Stimulated activated CD8-positive, alpha-beta memory T cell treated with anti-CD3 and anti-CD28 coated beads, Interleukin-12 subunit alpha, Interleukin-12 subunit beta, amount 100 ng/mL, for 24 hours (primary cell): ENCODE data around the gene SLC7A4.
"Not testable (repeated sequence)": the region's sequence is repeated elsewhere in the genome, so short reads cannot be mapped to it uniquely, and the experiment has no call there.

Source experiments
- DNase-seq: peaks from one replicate; pipeline ENCODE4 v3.0.0-alpha.2; 2020; ENCODE audit errors: extremely low read depth

SLC7A4 gene, protein sequence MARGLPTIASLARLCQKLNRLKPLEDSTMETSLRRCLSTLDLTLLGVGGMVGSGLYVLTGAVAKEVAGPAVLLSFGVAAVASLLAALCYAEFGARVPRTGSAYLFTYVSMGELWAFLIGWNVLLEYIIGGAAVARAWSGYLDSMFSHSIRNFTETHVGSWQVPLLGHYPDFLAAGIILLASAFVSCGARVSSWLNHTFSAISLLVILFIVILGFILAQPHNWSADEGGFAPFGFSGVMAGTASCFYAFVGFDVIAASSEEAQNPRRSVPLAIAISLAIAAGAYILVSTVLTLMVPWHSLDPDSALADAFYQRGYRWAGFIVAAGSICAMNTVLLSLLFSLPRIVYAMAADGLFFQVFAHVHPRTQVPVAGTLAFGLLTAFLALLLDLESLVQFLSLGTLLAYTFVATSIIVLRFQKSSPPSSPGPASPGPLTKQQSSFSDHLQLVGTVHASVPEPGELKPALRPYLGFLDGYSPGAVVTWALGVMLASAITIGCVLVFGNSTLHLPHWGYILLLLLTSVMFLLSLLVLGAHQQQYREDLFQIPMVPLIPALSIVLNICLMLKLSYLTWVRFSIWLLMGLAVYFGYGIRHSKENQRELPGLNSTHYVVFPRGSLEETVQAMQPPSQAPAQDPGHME

DNA sequence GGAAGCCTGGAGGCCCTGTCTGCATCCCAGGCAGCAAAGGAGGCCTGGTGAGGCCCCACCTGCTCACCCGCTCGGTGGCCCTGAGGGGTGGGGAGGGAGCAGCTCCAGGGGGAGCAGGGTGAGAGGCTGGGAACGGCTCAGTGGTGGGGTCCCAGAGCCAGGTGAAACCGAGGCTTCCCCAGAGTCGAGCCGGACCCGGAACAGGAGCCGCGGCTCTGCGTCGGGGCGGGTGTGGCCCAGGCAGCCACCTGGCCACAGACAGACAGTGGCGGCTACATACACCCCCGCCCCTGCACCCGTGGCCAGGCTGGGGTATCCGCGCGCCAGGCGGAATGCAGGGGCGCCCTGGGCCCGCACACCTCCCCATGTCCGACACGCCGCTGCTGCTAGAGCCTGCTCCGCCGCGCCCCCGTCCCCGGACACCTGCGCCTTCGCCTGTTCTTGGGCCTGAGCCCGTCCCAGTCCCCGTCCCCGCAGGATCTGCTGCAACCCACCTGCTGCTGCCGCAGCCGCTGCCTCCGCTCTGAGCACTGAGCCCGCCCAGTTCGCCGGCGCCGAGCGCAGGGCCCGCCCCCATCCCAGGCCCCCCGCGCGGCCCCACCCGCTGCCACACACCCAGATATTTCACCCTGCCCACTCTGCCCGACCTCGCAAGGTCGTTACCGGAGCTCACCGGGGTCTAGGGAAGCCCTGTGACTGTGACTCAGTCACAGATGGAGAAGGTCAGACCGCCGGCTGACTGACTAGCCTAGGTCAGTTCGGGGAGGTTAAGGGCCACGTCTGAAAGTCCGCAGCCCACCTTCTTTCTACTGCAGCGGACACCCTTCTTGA lies at the start of gene SLC7A4:
TSS of gene SLC7A4 (minus strand) at position 525 of the 831 bp plus-strand sequence. CDS start 749 bp downstream, outside the sequence.
- DNase-seq: no peak

DNA sequence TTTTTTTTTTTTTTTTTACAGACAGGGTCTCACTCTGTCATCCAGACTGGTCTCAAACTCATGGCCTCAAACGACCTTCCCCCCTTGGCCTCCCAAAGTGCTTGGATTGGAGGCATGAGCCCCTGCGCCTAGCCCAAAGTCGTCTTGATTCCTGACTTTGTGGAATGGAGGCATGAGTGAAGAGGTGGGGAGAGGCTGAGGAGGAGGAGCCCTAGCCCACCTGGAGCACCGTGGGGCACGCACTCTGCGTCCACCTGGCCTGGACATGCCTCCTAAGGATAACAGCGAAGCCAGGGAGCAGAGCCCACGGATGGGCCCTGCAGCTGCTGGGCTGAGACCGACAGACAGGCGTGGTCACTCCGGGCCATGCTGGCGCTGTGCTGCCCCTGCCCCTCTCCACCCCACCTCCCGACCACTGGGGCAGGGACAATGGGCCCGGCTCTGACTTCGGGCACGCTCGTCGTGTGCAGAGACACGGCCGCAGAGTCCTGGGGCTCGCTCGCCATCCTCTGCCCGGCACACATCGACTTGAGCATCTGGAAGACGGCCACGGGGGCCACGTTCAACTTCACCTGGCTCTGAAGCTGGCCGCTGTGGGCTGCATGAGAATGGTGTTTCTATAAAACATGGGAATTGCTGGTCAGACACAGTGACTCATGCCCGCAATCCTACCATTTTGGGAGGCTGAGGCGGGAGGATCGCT lies 48.2 kb upstream of the SLC7A4 start:
- DNase-seq: no peak

- DNase-seq: no peak
Measured at GRCh38 chr22:21079493-21079892, 47.1 kb upstream of the SLC7A4 start.

GRCh38 chr22:21078916-21079315 lies 46.6 kb upstream of the SLC7A4 start:
- DNase-seq: no peak

DNA sequence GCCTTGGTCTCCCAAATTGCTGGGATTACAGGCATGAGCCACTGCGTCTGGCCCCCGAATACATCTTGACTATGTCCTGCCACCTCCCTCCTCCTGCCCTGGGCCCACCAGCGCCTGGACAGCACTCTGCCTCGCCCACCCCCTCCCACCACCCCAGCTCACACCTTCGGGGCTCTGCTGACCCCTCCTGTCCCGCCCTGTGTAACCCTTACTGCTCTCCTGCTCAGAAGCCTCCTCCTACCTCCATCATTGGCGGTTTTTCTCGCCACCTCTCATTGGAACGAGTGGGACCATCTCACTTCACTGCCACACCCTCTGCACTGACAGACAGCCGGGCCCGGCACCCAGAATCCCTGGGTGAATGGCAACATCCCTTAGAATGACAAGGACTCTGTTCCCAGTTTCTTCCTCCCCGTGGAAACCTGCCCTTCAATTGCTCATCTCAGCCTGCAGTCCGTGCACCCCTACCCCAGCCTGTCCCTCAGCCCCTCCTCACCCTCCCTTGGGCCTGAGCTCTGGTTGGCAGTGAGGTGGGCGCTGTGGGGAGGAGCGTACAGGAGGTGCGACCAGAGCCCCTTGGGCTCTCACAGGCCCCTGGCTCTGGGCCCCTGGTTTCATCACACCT lies 45.6 kb upstream of the SLC7A4 start:
- no peak for DNase-seq

DNA sequence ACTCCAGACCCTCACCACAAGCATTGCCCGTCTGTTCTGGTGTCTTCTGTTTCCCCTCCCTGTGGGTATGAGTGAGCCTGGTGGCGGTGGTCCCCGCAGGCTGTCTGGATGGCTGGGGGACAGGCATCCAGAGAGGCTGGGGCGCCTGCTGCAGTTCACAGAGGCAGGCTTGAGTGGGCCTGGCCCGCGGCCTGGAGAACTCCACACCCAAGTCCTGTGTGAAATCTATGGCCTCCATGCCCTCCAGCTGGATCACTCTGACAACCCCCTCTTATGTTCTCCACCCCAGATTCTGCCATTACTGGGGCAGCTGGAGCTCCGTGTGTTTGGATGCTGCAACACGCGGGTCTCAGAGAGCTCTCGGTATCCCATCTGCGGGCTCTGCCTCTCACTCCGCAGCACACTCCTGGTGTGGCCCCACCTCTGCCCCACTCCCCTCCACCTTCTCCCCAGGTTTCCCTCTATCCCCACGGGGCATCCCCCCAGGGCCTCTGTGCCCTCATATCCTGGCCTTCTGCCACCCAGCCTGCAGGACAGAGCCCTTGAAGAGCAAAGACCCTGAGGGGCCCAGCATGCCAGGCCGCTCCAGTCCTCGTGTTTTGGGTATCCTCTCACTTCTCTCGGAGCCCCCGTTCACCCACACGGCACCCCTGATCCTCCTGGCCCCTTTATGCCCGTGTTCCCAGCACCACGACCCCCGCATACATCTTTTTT lies 44.7 kb upstream of the SLC7A4 start:
- DNase-seq: no peak

DNA sequence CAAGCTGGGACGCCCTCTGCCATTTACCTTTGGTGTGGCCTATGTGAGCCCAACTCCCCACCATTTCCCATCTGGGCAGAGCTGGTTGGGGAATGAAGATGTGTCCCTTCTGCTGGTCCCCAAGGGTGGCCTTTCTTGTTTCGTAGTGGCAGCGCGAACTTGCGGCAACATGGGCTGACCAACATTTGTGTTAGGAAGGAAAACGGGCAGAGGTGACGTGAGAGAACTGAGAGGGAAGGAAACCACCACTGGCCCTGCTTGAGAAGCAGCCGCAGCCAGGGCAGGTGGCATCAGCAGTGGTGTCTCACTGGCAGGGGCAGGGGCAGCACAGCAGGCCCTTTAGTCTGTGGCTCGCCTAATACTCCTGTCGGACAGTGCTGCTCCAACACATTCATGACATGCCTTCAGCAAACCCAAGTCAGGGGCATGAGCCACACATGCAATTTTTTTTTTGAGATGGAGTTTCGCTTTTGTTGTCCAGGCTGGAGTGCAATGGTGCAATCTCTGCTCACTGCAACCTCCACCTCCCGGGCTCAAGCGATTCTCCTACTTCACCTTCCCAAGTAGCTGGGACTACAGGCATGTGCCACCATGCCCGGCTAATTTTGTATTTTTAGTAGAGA lies 43.3 kb upstream of the SLC7A4 start:
- DNase-seq: no peak

DNA sequence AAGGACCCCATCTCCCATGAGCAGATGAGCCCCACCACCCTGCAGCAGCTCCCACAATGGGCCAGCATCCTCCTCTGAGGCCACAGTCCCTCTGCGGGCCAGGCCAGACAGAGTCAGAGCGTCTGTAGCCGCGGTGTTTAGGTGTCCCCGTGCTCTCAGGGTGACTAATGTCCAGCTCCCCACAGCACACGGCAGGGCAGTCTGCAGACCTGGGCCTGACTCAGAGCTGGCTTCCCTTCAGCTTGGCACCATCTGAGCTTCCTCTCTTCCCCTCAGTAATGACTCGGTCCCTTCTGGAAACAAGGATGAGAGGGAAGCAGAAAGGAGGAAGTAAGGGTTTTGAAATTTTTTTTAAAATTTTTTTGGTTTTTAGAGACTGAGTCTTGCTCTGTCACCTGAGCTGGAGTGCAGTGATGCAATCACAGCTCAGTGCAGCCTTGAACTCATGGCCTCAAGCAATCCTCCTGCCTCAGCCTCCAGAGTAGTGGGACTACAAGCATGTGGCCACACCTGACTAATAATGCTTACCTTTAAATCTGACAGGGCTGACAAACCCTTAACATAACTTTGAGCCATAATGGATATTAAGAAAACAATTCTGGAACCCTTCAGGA lies 41.8 kb upstream of the SLC7A4 start:
- no peak for DNase-seq

DNA sequence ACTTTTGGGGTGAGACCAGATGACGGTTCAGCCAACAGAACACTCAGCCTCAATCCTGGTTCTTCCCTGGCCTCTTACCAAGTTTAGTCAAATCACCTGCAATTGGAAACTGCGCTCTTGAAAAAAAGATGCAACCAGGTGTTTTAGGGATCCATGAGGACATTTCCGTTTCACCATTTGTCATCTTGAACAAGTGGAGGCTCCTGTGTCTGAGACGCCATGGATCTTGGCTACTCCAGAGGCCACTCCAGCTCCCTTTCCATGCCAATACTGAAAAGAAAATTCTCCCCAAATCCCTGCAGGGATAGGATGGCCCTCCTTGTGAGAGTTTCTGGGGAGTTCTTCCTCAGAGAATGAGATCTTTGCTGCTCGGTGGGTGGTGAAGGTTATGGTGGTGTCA lies 41.1 kb upstream of the SLC7A4 start:
- no peak for DNase-seq

DNA sequence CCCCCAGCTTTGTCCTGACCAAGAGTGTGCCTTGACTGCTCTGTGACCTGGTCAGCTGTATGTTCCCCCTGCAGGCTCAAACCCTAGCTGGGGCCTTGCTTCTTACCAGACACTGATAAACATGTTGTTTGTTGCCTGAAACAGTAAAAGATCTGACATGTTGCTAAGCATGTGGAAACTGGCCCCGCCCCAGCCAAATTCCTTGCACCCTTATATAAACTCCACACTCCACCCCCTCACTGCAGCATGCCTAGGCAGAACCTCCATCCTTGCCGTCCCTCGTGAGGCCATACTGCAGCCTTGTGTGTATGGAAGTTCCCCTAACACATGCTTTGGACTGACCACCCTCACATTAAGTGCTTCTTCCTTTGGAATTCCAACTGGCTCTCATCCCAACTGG lies 40.7 kb upstream of the SLC7A4 start:
- no peak for DNase-seq

DNA sequence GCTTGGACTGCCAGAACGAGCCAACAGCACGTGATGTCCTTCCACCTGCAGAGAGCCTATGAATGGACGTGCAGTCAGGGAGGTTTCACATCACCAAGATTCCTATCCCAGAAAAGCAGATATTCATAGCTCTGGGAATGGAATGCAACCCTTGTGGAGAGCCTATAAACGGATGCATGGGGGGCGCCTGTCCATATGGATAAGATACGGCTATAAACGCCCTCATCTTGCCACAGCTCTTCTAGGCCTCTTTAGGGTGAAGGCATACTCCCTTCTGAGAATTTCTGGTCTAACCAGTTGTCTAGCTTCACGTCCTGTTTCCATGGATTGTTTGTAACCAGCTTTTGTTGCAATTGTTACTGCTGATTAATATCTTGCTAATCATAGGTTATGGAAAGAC lies 39.4 kb upstream of the SLC7A4 start:
- DNase-seq: not testable (repeated sequence)

GRCh38 chr22:21070690-21071615 lies 38.6 kb upstream of the SLC7A4 start:
- DNase-seq: no peak

DNA sequence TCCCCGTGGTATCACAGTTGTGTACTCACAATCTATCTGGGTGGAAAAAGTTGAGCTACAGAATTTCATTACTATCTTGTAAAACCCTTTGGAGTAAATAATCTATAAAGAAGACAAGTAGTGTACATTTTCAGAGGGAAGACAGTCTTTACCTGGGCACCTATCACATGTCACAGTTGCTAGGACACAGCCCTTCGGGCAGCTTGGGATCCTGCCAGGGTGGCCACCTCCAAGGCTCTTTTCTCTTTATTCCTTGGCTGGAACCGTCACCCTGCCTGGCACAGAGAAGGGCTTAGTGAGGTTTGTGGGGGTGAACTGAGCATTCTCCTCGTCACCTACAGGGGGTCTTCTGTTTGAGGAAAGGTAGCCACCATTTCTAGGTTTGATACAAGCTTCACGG lies 37.0 kb upstream of the SLC7A4 start:
- DNase-seq: no peak

DNA sequence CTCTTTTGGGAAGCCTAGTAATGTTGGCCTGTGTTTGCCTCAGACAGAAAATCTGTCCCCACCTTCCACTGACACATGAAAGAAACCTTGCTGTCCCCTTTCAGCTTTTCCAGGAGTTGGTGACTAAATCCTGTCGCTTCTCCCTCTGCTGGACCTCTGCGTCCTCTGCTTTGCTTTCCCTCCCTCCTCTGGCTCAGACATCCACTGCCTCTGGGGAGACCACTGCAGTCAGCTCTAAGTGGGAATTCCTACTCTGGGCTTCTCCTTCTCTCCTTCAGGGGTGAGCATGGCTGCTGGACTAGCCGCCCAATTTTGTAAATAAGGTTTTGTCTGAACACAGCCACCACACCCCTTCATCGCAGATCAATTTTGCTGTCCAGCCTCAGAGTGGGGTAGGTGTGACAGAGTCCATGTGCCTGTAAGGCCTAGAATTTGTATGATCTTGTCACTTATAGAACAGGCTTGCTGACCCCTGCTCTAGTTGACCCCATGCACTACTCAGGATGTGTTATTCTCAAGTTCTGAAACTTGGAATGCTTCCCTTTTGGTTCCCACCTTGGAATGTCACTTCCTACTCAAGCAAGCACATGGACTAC lies 36.4 kb upstream of the SLC7A4 start:
- no peak for DNase-seq

GRCh38 chr22:21067901-21068680 lies 35.7 kb upstream of the SLC7A4 start:
- no peak for DNase-seq

DNA sequence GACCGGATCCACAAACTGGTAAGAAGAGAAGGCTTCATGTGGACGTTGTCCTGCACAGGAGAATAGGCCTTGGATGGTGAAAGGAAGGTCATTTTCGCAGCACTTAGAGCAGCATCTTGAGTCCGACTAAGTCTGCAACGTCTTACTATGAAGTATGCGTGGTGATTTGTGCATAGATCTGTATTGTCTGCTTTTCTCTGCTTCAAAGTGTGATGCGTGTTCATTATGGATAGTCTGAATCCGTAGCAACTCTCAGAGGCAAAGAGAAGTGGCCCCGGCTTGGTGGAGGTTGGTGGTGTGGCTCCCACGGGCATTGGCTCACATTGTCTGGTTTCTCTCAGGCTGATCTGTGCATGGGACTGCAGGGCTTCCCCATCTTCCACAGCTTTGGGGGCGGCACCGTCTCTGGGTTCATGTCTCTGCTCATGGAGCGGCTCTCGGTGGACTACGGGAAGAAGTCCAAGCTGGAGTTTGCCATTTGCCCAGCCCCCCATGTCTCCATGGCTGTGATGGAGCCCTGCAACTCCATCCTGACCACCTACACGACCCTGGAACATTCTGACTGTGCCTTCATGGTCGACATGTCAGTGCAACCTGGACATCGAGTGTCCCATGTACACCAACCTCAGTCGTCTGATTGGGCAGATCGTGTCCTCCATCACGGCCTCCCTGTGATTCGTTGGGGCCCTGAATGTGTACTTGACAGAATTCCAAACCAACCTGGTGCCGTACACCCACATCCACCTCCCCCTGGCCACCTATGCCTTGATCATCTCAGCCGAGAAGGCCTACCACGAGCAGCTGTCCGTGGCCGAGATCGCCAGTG lies 34.9 kb upstream of the SLC7A4 start:
- DNase-seq: no peak
